HepG2 (cell line): ENCODE measurements around the gene ZNF22. TPM values are rescaled to one million over a fixed set of nuclear protein-coding genes. Genes with fewer than 3 reads are reported as not detected.
A peak's percentile ranks its signal among the peaks of the same experiment; 100 is the strongest.

Source experiments
- CEBPG ChIP-seq: IDR thresholded peaks from 2 replicates; pipeline ENCODE4 v1.6.1; 2016
- DPF2 ChIP-seq: sonication (generic); formaldehyde crosslinking; IDR thresholded peaks from 2 replicates; pipeline ENCODE4 v1.4.0; 2020; ENCODE audit warnings: mild to moderate bottlenecking, low read depth, missing genetic modification reagents, borderline replicate concordance
- EP300 ChIP-seq, 3 experiments: sonication (generic) in 1 of 3; formaldehyde crosslinking in 1 of 3; IDR thresholded peaks; 2 replicates each; pipeline versions ENCODE4 v1.5.1 to v1.6.1; 2011 to 2020; ENCODE audit warnings: low read depth in 2 of 3, low read length in 2 of 3, borderline replicate concordance in 1 of 3, improper control_type of control experiment in 1 of 3, mild to moderate bottlenecking in 1 of 3, missing genetic modification reagents in 1 of 3, moderate library complexity in 1 of 3
- FOSL2 ChIP-seq: sonication (generic); formaldehyde crosslinking; IDR thresholded peaks from 2 replicates; pipeline ENCODE4 v1.4.0; 2020; ENCODE audit warnings: missing genetic modification reagents
- FOXC1 ChIP-seq: sonication (generic); formaldehyde crosslinking; IDR thresholded peaks from 2 replicates; pipeline ENCODE4 v1.8.0; 2022; ENCODE audit warnings: mild to moderate bottlenecking, missing genetic modification reagents, borderline replicate concordance
- GABPB1 ChIP-seq: IDR thresholded peaks from 2 replicates; pipeline ENCODE4 v1.6.1; 2016; ENCODE audit warnings: mild to moderate bottlenecking, missing genetic modification reagents, moderate library complexity, missing compliant biosample characterization
- HOXA5 ChIP-seq: sonication (generic); formaldehyde crosslinking; IDR thresholded peaks from 2 replicates; pipeline ENCODE4 v1.4.0; 2020; ENCODE audit warnings: missing genetic modification reagents
- NCOA2 ChIP-seq: sonication (generic); formaldehyde crosslinking; IDR thresholded peaks from 2 replicates; pipeline ENCODE4 v1.8.0; 2022; ENCODE audit warnings: inconsistent platforms
- PHF8 ChIP-seq: sonication (generic); formaldehyde crosslinking; IDR thresholded peaks from 2 replicates; pipeline ENCODE4 v1.5.0; 2020; ENCODE audit warnings: missing genetic modification reagents
- ZNF282 ChIP-seq: fragments of 450-650 bp; IDR thresholded peaks from 2 replicates; pipeline ENCODE4 v1.6.1; 2018; ENCODE audit not compliant: partially characterized antibody
- ZNF790 ChIP-seq: sonication (generic); formaldehyde crosslinking; IDR thresholded peaks from 2 replicates; pipeline ENCODE4 v1.8.0; 2022; ENCODE audit warnings: missing genetic modification reagents, mild to moderate bottlenecking, borderline replicate concordance
- ZSCAN25 ChIP-seq: sonication (generic); formaldehyde crosslinking; IDR thresholded peaks from 2 replicates; pipeline ENCODE4 v1.8.0; 2022; ENCODE audit warnings: mild to moderate bottlenecking, missing genetic modification reagents
- polyA plus RNA-seq, 8 experiments: library from polyadenylated mRNA; depleted of rRNA in 3 of 8; stranded (reverse) in 7 of 8; unstranded in 1 of 8; fragments of >200 nt; fragmentation: Illumina TruSeq in 4 of 8; extraction: Trizol in 4 of 8; gene quantifications; 2 replicates each; pipeline versions ENCODE4 v1.2.1 to v1.2.3, GENCODE V29; 2011 to 2016; ENCODE audit warnings: low read depth in 4 of 8, missing spikeins in 1 of 8, mixed read lengths in 1 of 8; ENCODE audit not compliant: insufficient read depth in 1 of 8
- total RNA-seq, 5 experiments: library from RNA; depleted of rRNA; stranded (reverse); fragments of >200 nt; fragmentation: Illumina TruSeq; extraction: Trizol; gene quantifications; 2 replicates each; pipeline ENCODE4 v1.2.3, GENCODE V29; 2016; ENCODE audit warnings: low read depth in 1 of 5
- TF ChIP-seq, protein P1 (sequence below): IDR thresholded peaks from 2 replicates; pipeline ENCODE4 v1.6.1; 2012; ENCODE audit warnings: low read depth, low read length, improper control_type of control experiment
- TF ChIP-seq, protein P2 (sequence below): sonication (generic); formaldehyde crosslinking; IDR thresholded peaks from 2 replicates; pipeline ENCODE4 v1.9.0; 2021; ENCODE audit warnings: missing genetic modification reagents, mild to moderate bottlenecking, borderline replicate concordance
- TF ChIP-seq, protein P3 (sequence below): sonication (generic); formaldehyde crosslinking; IDR thresholded peaks from 2 replicates; pipeline ENCODE4 v1.8.0; 2022; ENCODE audit warnings: missing genetic modification reagents, mild to moderate bottlenecking, inconsistent platforms, borderline replicate concordance
- TF ChIP-seq, protein P4 (sequence below): sonication (generic); formaldehyde crosslinking; IDR thresholded peaks from 2 replicates; pipeline ENCODE4 v1.5.0; 2020; ENCODE audit warnings: mild to moderate bottlenecking, missing genetic modification reagents
- TF ChIP-seq, protein P5 (sequence below): sonication (generic); formaldehyde crosslinking; conservative IDR thresholded peaks from 2 replicates; pipeline ENCODE4 v1.4.0; 2020; ENCODE audit warnings: missing genetic modification reagents
- TF ChIP-seq, protein P6 (sequence below): sonication (generic); formaldehyde crosslinking; IDR thresholded peaks from 2 replicates; pipeline ENCODE4 v1.5.0; 2020; ENCODE audit warnings: mild to moderate bottlenecking, missing genetic modification reagents

The ZNF22 gene
- total and polyA plus RNA-seq, 2 of the 13 experiments (the other 11 are each of a cell fraction or from before 2014, with no cell fraction given): 0.40 to 1.3 TPM

DNA sequence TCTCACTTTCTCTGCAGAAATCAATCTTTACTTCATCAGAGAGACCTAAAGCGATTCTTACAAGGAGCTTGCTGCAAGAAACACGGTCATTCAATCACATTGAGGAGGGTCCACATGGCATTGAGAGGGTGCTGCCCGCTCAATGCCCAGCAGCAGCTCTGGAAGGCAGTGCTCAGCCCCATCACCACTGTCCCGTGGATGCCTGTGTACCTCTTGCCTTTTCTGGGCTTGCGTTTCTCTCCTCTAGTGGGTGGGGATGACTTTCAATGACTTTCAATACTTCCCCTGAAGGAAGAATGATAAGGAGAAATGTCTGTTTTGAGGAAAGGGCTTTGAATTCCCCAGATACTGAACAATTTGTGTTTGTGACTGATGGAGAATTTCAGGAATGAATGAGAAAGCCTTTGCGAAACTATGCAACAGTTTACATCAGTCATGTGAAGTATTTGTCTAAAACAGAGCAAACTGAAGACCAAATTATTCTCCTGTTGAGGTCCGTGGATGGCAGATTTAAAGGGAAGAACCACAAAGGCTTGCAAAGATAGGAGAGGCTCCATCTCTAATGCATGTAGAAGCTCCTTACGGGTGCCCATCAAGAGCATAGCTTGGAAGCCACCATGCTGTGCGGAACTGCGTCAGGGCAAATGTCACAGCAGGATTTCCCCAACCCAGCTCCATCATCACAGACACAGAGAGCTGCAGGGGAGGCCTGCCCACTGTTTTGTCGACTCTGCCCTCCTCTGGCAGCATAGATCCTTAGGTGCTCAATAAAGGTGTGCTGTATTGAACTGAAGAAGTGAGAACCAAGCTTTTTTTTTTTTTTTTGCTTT is 6.6 kb upstream of the ZNF22 start (continued):
- TF ChIP-seq, protein P1, sequence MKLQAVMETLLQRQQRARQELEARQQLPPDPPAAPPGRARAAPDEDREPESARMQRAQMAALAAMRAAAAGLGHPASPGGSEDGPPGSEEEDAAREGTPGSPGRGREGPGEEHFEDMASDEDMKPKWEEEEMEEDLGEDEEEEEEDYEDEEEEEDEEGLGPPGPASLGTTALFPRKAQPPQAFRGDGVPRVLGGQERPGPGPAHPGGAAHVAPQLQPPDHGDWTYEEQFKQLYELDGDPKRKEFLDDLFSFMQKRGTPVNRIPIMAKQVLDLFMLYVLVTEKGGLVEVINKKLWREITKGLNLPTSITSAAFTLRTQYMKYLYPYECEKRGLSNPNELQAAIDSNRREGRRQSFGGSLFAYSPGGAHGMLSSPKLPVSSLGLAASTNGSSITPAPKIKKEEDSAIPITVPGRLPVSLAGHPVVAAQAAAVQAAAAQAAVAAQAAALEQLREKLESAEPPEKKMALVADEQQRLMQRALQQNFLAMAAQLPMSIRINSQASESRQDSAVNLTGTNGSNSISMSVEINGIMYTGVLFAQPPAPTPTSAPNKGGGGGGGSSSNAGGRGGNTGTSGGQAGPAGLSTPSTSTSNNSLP: no peak
- TF ChIP-seq FOXC1 (CRISPR knock-in tag) (no peak), EP300 (IDR thresholded peaks at IDR 0.05; ENCODE audit: low read depth in 2 of 2, low read length in 2 of 2) (peak in 1 of 2 experiments; percentile 44; a peak in 1 of 4 replicates), EP300 (CRISPR knock-in tag; IDR thresholded peaks at IDR 0.05; ENCODE audit: borderline replicate concordance) (no peak), CEBPG (CRISPR knock-in tag) (peak; percentile 87), ZNF790 (CRISPR knock-in tag) (no peak), FOSL2 (CRISPR knock-in tag) (peak; percentile 17; the same call in 1 of the 2 replicates), NCOA2 (peak; percentile 72), ZNF282 (no peak), HOXA5 (no peak), GABPB1 (CRISPR knock-in tag) (no peak), ZSCAN25 (CRISPR knock-in tag) (no peak), PHF8 (CRISPR knock-in tag) (no peak), DPF2 (CRISPR knock-in tag) (no peak)
- TF ChIP-seq, protein P2, sequence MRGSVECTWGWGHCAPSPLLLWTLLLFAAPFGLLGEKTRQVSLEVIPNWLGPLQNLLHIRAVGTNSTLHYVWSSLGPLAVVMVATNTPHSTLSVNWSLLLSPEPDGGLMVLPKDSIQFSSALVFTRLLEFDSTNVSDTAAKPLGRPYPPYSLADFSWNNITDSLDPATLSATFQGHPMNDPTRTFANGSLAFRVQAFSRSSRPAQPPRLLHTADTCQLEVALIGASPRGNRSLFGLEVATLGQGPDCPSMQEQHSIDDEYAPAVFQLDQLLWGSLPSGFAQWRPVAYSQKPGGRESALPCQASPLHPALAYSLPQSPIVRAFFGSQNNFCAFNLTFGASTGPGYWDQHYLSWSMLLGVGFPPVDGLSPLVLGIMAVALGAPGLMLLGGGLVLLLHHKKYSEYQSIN: no peak
- TF ChIP-seq, protein P3, sequence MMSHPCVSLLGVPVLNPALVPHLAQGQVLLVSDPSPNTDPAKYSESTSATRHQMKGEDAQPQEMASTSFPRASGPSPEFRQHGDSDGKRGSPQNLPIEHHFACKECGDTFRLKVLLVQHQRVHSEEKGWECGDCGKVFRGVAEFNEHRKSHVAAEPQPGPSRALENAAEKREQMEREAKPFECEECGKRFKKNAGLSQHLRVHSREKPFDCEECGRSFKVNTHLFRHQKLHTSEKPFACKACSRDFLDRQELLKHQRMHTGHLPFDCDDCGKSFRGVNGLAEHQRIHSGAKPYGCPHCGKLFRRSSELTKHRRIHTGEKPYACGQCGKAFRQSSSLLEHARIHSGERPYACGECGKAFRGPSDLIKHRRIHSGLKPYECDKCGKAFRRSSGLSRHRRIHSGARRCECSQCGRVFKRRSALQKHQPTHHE: no peak
- TF ChIP-seq, protein P4, sequence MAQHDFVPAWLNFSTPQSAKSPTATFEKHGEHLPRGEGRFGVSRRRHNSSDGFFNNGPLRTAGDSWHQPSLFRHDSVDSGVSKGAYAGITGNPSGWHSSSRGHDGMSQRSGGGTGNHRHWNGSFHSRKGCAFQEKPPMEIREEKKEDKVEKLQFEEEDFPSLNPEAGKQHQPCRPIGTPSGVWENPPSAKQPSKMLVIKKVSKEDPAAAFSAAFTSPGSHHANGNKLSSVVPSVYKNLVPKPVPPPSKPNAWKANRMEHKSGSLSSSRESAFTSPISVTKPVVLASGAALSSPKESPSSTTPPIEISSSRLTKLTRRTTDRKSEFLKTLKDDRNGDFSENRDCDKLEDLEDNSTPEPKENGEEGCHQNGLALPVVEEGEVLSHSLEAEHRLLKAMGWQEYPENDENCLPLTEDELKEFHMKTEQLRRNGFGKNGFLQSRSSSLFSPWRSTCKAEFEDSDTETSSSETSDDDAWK: no peak
- TF ChIP-seq, protein P5, sequence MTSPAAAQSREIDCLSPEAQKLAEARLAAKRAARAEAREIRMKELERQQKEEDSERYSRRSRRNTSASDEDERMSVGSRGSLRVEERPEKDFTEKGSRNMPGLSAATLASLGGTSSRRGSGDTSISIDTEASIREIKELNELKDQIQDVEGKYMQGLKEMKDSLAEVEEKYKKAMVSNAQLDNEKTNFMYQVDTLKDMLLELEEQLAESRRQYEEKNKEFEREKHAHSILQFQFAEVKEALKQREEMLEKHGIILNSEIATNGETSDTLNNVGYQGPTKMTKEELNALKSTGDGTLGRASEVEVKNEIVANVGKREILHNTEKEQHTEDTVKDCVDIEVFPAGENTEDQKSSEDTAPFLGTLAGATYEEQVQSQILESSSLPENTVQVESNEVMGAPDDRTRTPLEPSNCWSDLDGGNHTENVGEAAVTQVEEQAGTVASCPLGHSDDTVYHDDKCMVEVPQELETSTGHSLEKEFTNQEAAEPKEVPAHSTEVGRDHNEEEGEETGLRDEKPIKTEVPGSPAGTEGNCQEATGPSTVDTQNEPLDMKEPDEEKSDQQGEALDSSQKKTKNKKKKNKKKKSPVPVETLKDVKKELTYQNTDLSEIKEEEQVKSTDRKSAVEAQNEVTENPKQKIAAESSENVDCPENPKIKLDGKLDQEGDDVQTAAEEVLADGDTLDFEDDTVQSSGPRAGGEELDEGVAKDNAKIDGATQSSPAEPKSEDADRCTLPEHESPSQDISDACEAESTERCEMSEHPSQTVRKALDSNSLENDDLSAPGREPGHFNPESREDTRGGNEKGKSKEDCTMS (CRISPR knock-in tag): no peak
- TF ChIP-seq, protein P6, sequence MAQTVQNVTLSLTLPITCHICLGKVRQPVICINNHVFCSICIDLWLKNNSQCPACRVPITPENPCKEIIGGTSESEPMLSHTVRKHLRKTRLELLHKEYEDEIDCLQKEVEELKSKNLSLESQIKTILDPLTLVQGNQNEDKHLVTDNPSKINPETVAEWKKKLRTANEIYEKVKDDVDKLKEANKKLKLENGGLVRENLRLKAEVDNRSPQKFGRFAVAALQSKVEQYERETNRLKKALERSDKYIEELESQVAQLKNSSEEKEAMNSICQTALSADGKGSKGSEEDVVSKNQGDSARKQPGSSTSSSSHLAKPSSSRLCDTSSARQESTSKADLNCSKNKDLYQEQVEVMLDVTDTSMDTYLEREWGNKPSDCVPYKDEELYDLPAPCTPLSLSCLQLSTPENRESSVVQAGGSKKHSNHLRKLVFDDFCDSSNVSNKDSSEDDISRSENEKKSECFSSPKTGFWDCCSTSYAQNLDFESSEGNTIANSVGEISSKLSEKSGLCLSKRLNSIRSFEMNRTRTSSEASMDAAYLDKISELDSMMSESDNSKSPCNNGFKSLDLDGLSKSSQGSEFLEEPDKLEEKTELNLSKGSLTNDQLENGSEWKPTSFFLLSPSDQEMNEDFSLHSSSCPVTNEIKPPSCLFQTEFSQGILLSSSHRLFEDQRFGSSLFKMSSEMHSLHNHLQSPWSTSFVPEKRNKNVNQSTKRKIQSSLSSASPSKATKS (CRISPR knock-in tag): no peak
